ENCODE data around the gene JAM3. TPM values are rescaled to one million over a fixed set of nuclear protein-coding genes. Genes with fewer than 3 reads are reported as not detected.

JAM3 gene
- total RNA-seq, 1 experiment from 2014 or later, result 45.4 TPM

- Histone ChIP-seq H3K4me3 (ENCODE audit: low read depth in 2 of 2, low read length in 2 of 2) (no peak overlapping the region), H3K36me3 (ENCODE audit: control insufficient read depth, insufficient read depth, low read length) (no peaks in the 10 kb centered on the region), H3K27me3 (ENCODE audit: control insufficient read depth, insufficient read depth, low read length) (0 out of 2 replicates have a peak, but pooled peaks cover 2% of the 10 kb centered on the region), H3K4me1 (ENCODE audit: control insufficient read depth, insufficient read depth, low read length) (peaks cover 13% of the 10 kb centered on the region), H3K27ac (ENCODE audit: low read length) (no peak overlapping the region), H3K9me3 (ENCODE audit: control insufficient read depth, insufficient read depth, low read depth, low read length) (no peaks in the 10 kb centered on the region)
- ChIA-PET CTCF (interaction anchor here (1.1 kb wide), 1 partner anchor 14 kb away, joined by 3 read pairs; no protein-coding TSS in a partner anchor), POLR2A (interaction anchor here (0.6 kb wide), 1 partner anchor 111 kb away, joined by 4 read pairs; no protein-coding TSS in a partner anchor)
- no peak for ATAC-seq
- TF ChIP-seq SIN3A (IDR thresholded peaks at IDR 0.05; ENCODE audit: borderline replicate concordance, insufficient read depth, low read depth, low read length) (no peak), REST (IDR thresholded peaks at IDR 0.05; ENCODE audit: insufficient read depth in 1 of 2, low read depth in 2 of 2, low read length in 1 of 2) (no peak), TCF7L2 (IDR thresholded peaks at IDR 0.05; ENCODE audit: low read depth, low read length) (no peak), POLR2AphosphoS5 (IDR thresholded peaks at IDR 0.05; ENCODE audit: low read depth, low read length) (no peak), CTCF (IDR thresholded peaks at IDR 0.05) (no peak)
- no TSS peak for BruUV-seq (replicated peaks)
- in situ Hi-C loops (cut with HindIII; ENCODE audit: low pct_unique_long_range_greater_than_20kb, low sequenced_read_pairs), result no loop called here
- intact Hi-C loops (cut with micrococcal nuclease; ENCODE audit: unreplicated experiment), result no loop called here
- no peak for DNase-seq (ENCODE audit: low read depth, low spot score)
These were observed 29.9 kb upstream of the JAM3 start for GRCh38 chr11:134038897-134039470.

GRCh38 chr11:134039726-134040385, 29.0 kb upstream of the JAM3 start:
- intact Hi-C loops (cut with micrococcal nuclease; ENCODE audit: unreplicated experiment) (no loop called here), in situ Hi-C loops (cut with HindIII; ENCODE audit: low pct_unique_long_range_greater_than_20kb, low sequenced_read_pairs) (no loop called here)
- BruUV-seq (replicated peaks), result no TSS peak

More at GRCh38 chr11:134039726-134040385, 29.0 kb upstream of the JAM3 start:
- no peak for DNase-seq (ENCODE audit: low read depth, low spot score)
- POLR2A ChIA-PET, result no interaction called here
- no peak overlapping the region for H3K27ac ChIP-seq (ENCODE audit: low read length)
- TF ChIP-seq TCF7L2 (IDR thresholded peaks at IDR 0.05; ENCODE audit: low read depth, low read length) (no peak), CTCF (IDR thresholded peaks at IDR 0.05) (no peak), REST (IDR thresholded peaks at IDR 0.05; ENCODE audit: insufficient read depth in 1 of 2, low read depth in 2 of 2, low read length in 1 of 2) (no peak), SIN3A (IDR thresholded peaks at IDR 0.05; ENCODE audit: borderline replicate concordance, insufficient read depth, low read depth, low read length) (no peak), POLR2AphosphoS5 (IDR thresholded peaks at IDR 0.05; ENCODE audit: low read depth, low read length) (no peak)
- H3K4me1 ChIP-seq (ENCODE audit: control insufficient read depth, insufficient read depth, low read length), result peaks cover 8% of the 10 kb centered on the region
- no peaks in the 10 kb centered on the region for H3K9me3 ChIP-seq (ENCODE audit: control insufficient read depth, insufficient read depth, low read depth, low read length)
- H3K4me3 ChIP-seq (ENCODE audit: low read depth in 2 of 2, low read length in 2 of 2), result no peak overlapping the region
- H3K27me3 ChIP-seq (ENCODE audit: control insufficient read depth, insufficient read depth, low read length), result peaks cover 2% of the 10 kb centered on the region; the same call in 1 of the 2 replicates
- no peaks in the 10 kb centered on the region for H3K36me3 ChIP-seq (ENCODE audit: control insufficient read depth, insufficient read depth, low read length)
- CTCF ChIA-PET, result interaction anchor here (0.6 kb wide), 1 partner anchor 10 kb away, joined by 7 read pairs; no protein-coding TSS in a partner anchor
- ATAC-seq, result no peak
